Hematopoietic multipotent progenitor cell treated with erythropoietin and hydrocortisone succinate and interleukin-3 and kit ligand, for 17 days (in vitro differentiated cells): ENCODE measurements around the gene HS6ST2.

ENCODE experiments used
- DNase-seq: peaks from one replicate; pipeline ENCODE4 v3.0.0-alpha.2; 2015; ENCODE audit warnings: low spot score

HS6ST2 gene

DNA sequence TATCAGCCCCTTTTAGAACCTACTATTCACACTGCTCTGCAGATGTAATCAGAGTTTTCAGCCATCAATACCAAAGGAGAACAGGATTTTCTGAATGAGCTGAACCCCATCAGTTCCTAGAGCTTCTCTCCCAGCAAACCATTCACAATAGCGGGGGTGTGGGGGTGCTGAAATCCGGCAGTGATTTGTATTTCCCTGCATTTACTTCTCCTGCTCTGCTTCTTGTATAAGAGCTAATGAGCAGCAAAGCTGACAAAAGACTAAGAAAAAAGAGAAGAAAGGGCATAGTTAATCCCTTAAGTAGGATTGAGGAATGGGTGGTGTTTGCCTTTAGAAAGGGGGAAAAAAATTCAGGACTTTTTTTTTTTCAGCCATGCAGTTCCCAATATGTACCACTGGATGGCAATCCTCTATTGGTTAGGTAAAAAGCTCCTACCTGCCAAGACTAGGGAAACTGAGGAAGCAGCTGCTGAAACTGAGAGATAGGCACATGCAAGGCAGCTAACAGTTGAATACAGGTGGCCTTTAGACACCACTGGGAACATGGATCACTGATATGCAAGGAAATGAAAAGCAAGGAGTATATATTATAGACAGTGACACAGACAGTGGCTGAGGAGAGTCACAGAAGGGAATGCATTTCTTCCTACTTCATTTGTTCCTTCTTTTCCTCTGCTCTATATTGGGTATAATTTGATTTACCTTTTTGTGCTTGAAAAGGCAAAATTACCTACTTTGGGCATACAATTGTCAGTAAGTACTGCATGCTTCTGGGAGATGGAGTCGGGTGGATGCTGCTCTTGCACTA is 217.9 kb downstream of the HS6ST2 start:
- no peak for DNase-seq

DNA sequence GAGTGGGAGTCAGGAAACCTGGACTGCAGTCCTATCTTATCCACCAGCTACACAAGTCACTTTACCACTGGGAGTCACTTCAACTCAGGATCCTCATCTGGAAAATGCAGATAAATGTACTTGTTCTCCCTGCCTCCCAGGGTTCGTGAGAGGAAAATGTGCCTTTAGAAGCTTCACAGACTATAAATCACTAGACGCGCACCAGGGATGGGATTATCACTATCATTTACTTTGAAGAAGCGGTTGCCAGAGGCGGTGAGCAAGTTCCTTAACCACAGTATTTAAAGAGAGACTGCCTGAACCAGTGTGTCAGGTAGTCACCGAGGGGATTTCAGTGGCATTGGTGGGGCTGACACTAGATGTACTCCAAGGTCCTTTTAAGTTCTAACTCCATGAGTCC is 219.5 kb downstream of the HS6ST2 start:
- no peak for DNase-seq

DNA sequence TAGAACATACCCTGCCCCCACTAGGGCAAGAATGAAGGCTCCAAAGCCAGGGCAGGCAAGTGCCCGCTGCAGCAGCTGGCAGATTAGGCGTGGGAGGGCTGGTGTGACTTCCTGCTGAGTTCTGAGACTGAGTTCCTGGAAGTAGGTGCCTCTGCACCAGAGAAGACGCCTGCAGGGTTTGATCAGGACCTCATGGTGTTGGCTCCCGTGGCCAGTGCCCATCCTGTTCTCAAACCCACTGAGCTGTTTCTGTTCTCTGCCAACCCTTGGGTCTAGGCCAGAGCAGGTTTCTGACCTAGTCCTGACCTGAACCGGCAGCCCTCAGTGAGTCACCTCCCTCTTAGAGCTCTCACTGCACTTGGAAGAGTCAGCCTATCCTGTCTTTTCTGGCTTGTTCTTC is 220.7 kb downstream of the HS6ST2 start:
- no peak for DNase-seq

DNA sequence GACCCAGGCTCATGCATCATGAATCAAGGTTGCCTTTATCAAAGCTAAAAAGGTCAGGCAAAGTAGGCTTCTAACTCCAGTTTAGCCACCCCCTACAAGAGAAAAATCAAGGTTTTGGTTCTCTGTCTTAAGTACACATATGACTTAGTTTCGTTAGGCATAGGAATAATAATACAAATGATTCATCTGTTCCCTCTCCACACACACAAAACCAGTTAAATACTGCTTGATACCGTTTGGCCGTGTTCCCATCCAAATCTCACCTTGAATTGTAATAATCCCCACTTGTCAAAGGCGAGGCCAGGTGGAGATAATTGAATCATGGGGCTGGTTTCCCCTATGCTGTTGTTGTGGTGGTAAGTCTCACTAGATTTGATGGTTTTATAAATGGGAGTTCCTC is 226.2 kb downstream of the HS6ST2 start:
- no peak for DNase-seq

DNA sequence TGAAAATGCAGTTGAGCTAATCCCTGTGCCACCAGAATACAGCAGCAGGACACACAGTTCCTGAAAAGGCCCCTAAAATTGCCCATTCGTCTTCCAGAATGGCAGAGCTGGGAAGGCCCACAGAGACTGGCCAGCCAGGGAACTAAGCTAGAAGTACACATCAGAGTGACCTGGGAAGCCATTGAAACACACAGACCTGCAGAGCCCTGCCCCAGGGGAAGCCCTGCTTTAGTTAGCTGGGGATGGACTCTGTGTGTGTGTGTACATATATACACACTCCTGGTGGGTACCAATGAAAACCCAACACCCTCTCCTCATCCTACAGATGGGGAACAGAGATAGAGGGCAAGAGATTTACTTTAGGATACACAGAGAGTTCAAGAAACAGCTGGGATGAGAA is 227.7 kb downstream of the HS6ST2 start:
- no peak for DNase-seq

DNA sequence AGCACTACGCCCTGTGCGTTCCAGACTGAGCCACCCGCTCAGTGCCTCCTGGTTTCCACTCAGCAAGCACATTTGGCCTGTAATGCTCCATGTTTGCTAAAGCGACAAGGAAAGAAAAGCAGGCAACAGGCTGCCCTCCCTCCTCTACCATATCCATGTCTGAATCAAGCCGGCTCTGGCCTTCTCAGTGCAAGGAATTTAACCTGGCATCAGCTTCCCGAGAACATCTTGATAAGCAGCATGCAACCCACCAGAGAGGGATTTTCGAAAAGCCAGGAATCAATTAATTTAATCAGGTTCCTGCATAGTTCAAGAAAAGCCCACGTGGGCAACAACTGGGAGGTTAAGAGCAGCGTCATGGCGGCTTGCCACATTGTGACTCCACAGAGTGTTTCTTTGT is 228.2 kb downstream of the HS6ST2 start:
- no peak for DNase-seq

DNA sequence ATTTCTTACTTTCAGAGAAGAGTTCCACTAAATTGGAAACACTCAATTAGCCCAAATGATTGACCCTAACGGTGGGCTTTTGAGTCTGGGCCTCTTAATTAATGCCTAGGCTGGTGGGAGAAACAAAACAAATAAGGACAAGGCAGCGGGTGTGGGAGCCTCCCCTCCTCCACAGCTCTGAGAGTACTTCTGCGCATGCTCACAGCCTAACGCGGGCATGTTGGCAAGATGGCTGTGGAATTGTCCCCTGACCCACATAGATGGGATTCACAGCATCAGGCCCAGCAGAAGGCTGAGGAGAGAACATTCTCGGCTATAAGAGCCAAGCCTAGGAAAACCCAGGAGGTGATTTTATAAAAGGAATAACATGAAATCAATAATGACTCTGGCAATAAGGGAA is 230.1 kb downstream of the HS6ST2 start:
- no peak for DNase-seq

DNA sequence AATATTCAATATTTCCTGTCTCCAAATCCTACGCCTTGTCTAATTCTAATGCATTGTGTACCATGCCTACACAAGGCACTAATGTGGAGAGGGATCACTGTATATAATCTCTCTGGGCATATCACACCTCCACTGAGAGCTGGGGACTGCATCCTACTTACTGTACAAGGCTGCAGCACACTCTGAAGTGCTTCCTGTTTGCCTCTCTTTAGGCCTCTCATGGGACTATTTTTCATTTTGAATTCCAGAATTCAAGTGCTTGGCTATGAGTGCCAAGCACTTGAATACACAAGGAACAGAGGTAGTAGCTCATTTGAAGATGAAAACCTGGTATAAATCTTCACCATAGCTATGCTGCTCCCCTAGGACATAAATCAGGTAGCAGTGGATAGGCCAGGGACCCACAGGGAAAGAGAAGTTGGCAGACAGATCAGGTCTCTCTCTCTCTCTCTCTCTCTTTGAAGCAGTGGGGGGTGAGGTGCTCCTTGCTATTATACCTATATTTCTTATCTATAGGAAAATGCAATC is 239.9 kb downstream of the HS6ST2 start:
- DNase-seq = no peak

DNA sequence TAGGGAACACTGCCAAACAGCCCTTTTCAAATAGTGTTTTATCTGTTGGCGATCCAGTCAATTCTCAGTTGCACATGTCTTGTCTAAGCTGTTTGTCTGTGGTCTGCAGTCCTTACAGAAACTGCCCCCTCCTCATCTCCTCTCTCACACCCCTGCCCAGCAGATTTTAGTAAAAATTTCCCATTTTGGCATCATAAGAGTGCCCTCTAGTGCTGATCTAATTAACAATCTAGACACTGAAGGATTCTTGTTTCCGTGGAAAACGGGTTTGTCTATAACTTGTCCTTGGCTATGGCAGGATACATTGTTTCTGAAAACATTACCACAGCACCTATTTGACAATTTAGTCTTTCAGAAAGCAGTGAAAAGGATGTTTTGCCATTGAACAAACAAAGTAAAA is 242.4 kb downstream of the HS6ST2 start:
- DNase-seq = no peak

DNA sequence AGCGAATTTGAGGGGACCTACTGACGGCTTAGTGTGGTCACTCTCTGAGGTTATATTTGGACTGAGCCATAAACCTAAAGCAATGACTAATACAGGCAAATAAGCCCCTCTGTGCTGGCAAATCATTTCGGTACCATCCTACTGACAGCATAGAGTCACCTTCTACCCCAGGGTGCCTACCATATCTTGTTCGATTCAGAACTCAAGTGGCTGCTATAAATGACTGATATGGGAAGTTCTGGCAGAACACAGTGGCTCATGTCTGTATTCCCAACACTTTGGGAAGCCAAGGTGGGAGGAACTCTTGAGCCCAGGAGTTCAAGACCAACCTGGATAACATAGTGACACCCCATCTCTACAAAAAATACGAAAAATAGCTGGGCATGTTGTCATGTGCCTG is 243.5 kb downstream of the HS6ST2 start:
- DNase-seq = no peak

DNA sequence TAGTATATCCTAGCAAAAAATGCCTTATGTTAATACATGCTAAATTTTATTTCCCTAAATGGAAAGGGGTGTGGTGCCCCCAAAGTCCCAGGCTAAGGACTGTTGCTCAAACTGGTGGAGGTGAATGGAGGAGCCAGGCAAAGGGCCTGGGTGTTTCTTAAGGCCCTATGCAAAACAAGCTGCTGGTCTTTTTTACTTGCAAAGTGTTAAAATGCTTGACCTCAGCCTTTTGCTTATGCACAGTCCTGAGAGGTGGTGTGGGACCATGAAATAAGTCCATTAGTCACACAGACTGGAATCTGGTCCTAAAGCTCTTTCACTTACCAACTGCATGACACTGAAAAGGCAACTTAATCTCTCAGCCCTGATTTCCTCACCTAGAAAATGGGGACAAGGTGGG is 246.1 kb downstream of the HS6ST2 start:
- no peak for DNase-seq

DNA sequence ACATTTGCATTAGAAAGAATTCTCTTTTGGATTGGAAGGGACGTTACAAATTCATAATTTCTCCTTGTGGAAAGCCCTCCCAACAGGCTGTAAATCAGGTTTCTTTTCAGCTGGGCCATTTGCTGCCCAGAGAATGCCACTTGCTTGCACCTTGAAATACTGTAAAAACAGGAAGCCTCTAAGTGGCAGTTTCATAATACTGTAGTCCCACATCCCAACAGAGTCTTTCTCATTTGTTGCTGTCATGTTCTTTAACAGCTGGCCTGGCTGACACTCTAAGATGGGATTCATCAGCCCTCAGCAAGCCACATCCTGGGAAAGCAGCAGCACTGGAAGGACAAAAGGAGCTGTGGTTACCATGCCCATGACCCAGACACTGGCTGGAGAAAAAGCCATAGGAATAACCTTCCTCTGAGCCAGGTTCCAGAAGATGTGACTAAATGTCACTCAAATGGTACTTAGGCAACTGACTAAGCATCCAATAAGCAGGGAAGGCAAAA is 247.7 kb downstream of the HS6ST2 start:
- DNase-seq = no peak

DNA sequence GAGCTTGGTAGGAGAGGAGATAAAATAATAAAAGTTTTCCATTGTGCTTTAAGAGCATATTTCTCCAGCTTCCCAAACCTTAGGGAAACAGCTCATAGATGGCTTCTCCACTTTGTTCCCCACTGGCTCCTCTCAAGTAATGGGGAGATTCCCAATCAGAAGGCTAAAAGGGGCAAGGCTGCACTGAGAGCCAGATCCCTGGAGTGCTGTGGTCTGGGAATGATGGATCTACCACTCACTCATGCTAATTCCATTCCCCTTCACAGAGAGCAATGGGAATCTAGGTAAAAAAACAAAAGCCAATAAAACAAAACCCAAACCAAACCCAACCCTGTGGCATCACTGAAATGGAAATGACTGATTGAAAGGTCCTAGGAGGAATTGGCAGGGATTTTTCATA is 249.9 kb downstream of the HS6ST2 start:
- DNase-seq = no peak

DNA sequence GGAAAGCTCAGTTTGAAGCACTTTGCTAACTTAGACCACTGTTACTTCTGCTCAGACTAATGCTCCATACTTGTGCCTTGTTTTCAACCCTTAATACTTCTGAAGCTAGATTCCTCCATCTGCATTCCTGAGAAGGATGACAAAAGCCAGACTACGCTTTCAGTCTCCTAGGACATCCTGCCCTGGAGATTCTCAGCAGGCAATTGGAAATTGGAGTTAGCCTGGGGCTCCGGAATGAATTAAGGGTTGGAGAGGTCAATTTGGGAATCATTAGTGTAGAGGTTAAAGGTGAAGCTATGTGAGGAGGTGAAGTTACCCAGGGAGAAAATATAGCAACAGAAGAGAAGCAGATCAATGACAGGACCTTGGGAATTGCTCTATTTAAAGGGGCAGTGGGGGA is 253.7 kb downstream of the HS6ST2 start:
- no peak for DNase-seq

DNA sequence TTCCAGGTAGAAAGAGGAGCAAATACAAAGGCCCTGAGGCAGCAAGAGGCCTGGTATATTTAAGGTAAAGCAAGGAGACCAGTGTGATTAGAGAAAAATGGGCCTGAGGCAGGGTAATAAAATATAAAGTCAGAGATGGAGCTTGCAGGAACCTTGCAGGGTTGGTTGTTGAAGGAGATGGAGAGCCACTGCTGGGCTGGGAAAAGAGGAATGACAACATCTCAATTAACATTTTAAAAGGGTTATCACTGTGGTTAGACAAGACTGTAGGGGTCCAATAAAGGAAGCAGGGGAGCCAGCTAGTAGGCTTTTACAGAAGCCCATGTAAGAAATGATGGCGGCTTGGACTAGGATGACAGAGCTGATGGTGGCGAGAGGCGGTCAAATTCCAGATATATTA is 264.0 kb downstream of the HS6ST2 start:
- no peak for DNase-seq

DNA sequence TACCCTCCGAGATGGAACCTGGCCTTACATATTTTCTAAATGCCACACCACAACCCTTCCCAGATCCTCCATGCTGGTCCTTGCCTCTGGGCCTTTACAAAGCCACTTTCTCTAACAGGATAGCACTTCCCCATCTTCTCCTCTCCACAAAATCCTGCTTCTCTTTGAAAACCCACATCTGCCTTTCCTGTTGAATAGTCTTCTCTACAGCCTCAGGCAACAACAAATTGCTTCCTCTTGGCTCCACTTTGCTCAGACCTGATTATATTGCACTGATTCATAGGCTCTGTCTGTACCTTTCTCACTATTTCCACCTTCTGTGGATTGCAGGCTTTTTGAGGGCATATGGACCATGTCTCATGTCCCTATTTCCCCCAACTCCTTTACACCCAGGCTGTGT is 265.9 kb downstream of the HS6ST2 start:
- DNase-seq = no peak

DNA sequence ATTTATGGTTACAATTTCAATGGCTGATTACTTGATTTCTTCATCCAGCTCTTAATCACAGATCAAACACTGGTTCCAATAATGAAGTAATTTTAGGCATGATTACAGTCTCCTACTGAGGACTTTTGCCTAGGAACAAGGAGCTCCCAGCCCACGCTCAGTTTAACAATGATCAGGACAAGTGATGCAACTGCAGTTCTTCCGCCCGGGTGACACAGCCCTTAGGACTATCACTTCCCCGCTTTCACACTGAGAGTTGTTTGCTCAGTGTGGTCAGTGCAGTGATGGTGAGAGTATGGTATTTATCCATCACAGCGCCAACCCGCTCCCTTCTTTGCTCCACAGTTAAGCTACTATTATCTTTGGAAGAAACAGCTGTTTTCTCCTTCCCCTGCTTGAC is 266.4 kb downstream of the HS6ST2 start:
- no peak for DNase-seq

DNA sequence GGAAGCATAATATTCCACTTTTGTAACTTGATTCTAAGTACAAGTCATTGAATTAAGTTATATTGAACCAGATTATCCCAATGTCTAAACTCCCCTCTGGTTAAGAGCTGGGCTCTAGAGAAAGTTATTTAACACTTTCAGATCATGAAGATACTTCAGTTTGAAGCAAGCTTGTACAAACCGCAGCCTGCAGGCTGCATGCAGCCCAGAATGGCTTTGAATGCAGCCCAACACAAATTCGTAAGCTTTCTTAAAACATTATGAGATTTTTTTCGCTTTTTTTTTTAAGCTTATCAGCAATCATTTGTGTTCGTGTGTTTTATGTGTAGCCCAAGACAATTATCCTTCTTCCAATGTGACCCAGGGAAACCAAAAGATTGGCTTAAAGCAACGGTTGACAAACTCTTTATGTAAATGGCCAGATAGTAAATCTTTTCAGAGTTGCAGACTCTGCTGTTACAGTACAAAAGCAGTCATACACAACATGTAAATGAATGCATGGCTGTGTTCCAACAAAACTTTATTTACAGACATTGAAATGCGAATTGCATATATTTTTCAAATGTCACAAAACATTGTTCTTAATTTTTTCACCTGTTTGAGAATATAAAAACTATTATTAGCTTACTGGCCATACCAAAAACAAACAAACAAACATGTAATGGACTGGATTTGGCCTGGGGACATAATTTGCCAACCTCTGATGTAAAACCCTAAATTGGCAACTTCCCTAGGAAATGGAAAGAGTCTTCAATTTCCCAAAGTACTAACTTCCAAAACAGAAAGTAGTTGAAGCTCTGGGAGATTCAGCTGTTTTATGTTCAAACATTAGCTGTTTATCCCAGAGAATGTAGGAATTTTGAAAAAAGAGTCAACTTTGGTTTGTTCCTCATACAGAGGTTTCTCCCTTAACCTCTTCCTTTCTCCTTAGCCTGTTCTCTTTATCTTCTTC is 268.5 kb downstream of the HS6ST2 start:
- DNase-seq = no peak

DNA sequence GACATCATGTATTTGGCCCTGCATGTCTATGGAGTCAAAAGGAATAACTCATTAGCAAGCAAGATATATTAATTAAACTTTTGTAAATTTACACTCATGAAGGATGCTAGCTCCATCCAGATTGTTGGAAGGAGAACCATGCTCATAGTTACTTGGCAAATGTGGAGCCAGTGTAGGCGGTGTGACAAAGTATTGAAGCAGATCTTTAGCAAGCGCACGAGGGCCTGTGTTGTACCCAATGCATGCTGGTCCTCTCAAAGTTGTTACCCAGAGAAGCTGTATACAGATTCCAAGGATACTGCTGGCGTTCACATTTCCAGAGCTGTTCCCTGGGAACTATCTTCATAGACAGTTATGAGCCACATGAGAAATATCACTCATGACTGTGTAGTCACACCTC is 273.2 kb downstream of the HS6ST2 start:
- DNase-seq = no peak

DNA sequence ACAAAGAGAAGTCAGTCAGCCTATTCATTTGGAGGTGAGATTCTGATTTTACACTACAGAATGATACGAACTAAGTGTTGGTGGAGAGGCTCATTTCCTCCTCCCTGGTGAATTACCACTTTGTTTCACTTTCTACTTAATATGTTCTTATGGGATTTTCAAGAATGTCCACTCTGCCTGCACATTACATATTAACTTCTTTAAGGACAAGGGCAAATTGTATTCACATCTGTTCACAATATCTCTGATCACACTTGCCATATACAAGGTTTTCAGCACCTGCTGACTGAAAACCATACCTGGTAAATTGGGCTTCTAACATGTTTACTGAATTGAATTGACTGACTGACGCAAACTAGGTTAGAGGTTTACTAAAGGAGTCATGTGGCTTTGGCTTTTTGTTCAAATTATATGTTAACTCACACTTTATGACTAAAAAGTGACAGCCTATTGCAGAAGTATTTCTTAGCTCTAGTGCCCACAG is 281.2 kb downstream of the HS6ST2 start:
- no peak for DNase-seq

DNA sequence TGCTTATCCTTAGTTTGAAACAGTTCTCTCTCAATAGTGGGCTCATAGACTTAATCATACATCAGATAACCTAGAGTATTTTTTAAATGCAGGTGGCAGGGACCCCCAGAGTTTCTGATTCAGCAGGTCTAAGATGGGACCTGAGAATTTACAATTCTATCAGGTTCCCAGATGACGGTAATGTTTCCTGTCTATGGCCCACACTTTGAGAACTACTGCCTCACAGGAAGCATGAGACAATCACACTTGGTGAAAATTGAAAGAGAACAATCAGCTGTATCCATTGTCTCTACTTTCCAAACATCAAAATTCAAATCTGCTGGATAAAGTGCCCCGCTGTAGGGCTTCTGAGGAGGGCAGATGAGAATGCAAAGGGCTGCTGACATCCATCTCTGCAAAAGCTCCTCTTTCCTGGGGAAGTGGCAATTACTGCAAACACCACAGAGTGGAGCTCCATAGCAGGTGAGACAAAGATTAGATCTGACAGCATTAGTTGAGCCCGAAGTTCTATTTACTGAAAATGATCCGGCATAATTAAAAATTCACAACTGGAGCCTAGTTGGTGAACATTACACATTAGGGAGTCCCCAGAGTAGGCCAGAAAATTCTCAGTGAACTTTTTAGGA is 281.8 kb downstream of the HS6ST2 start:
- DNase-seq = no peak

DNA sequence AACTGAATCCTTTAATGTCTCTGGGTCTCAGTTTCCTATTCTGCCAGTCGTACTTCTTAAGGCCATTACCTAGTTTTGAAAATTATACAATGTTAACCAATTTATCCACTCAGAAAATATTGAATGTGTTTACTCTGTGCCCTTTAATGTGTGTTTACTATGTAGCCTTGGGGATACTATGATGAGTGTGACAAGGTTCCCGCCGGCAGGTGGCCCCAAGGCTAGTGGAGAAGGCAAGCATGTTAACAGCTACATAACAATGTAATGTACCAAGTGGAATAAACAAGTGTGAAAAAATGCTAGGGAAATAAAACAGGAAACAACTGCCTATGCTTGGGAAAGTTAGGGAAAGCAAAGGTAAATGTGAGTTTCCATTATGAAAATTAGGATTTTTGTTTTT is 282.3 kb downstream of the HS6ST2 start:
- DNase-seq = no peak
